HG03378 (cell line): ENCODE results near the gene SAMD11.

Experiments
- ATAC-seq: cut with Tn5 transposase; IDR thresholded peaks from one replicate; pipeline ENCODE4 v1.9.1; 2021; ENCODE audit warnings: mild to moderate bottlenecking, moderate library complexity; ENCODE audit not compliant: unreplicated experiment

The SAMD11 gene

DNA sequence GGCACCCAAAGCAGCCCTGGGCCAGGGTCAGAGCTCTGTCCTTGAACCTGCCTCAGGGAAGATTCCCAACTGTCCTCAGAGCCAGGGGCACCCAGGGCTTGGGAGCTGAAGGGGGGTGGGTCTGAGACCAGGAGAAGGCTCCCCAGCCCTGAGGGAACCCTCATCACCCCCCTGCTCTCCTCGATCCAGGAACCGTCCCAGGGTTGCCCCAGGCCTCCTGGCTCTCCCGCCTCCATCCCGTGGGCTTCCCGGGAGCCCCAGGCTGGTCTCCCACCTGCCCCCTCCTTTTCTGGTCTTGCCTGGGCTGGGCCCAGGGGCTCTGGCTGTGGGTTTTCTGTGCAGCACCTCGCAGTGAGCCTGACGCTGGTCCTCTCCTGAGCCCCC is 6.7 kb upstream of the SAMD11 start:
- no peak for ATAC-seq

DNA sequence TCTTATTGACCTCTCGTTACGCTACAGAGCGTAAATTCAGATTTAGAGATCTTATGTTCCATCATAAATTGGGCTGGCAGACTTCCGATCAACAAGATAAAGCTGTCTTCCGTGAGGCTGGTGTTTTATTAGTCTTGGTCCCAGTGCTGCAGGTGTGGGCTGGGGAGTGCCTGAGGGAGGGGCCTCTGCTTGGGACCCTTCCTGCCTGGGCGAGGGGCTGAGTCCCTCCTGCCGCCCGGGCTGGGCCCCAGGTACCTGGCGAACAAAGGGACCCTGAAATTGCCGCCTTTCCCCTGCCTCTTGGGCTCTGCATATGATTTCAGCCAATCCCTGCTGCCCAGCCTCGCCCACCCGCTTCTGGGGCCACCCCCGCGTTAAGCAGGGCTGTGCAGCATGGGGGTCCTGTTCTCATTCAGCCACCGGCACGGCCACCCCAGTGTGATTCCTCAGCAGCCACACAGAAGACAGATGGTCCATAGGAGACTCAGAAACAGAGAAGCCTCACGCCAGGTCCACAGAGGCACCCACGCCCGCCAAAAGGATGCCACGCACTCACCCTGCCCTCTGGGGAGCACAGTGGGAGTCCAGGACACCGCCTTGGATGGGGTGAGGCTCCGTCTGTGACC is 6.1 kb upstream of the SAMD11 start:
- ATAC-seq = no peak

DNA sequence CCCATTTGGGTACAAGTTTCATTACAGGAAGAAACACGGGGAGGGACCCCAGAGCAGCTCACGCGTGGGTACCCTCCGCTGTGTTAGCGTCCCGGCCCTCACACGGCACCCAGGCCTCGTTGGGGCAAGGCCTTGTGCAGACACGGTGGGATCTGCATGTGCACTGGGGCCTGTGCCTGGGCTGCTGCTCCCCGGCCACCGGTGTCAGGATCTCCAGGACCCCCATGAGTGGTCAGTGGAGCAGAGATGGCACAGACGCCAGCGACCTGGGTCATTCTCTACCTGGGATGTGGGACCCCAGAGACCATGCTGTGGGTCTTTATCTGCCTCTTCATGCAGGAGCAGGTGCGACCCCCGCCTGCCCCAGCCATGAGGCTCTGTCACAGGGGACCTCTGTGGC is 5.4 kb upstream of the SAMD11 start:
- ATAC-seq = no peak

DNA sequence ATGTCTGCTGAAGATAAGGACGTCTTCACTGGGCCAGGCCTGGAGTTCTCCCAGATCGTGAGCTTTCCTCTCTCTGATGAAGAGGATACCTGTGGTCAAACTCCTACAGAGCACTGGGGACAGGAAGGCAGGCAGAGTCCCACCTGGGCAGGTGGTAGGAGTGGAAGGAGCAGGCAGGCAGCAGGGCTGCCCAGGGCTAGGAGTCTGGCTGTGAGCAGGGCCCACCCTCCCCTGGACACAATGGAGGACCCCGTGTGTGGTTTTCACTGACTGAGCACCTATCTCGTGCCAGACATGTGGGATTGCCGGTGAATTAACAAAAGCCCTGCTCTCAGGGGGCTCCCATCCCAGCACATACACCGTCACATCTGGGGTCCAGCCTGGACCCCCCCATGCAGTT is 4.9 kb upstream of the SAMD11 start:
- no peak for ATAC-seq

DNA sequence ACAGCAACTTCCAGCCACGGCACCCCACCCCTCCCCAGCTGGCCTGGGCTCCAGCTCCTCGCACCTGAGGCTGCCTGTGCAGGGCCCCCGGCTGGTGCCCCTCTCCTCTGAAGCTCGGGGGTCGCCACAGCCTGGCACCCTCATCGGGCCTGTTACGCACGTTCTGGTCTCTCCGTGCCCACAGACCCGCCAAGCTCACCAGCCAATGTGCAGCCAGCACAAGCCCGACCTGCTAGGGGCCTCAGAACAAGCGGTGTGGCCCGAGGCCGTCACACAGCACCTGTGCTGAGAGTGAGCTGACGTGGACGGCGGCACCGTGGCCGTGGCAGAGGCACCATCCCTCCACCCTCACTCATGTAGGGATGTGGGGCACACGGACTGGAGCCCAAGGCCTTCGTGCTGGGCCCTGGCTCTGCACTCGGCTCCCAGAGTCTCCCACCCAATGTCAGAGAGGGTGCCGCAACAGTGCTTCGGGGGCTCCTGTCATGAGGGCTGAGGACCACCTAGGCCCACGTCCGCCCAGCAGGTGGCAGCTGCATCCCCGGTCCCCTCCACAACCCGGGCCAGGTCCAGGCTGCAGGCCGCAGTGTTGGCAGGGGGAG is 4.4 kb upstream of the SAMD11 start:
- no peak for ATAC-seq

DNA sequence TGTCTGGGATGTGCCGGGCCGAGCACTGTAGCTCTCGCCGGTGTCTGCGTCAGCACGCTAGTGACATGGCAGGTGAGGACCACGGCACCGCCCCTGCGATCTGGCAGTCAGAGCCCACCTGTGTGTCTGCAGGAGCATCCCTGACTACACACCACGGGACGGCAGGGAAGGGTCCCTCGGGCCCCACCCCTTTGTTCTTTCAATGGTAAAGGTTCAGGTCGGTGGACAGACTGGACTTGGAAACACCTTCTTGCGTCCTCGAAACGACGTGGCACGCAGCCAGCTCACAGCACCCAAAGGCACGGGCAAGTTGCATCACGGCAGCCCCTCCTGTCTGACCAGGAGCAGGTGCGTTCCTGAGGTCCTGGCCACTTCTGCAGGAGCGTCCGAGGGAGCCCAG is 3.7 kb upstream of the SAMD11 start:
- no peak for ATAC-seq

DNA sequence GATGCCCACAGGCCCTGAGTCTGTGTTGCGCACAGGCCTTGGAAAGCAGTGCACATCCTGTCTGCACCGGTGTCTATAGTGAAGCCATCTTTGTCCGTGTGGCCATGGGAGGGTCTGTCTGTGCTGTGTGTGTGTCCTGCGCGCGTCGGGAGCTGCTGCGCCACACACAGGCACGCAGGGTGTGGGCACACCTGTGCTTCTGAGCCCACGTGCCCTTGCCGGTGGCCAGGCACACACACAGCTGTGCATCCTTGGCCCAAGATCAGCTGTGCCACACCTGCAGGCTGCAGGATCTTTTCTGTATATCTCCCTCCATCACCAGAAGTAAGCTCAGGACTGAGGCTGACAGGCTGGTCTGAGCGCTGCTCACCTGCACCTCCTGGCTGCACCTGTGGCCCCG is 3.2 kb upstream of the SAMD11 start:
- no peak for ATAC-seq

DNA sequence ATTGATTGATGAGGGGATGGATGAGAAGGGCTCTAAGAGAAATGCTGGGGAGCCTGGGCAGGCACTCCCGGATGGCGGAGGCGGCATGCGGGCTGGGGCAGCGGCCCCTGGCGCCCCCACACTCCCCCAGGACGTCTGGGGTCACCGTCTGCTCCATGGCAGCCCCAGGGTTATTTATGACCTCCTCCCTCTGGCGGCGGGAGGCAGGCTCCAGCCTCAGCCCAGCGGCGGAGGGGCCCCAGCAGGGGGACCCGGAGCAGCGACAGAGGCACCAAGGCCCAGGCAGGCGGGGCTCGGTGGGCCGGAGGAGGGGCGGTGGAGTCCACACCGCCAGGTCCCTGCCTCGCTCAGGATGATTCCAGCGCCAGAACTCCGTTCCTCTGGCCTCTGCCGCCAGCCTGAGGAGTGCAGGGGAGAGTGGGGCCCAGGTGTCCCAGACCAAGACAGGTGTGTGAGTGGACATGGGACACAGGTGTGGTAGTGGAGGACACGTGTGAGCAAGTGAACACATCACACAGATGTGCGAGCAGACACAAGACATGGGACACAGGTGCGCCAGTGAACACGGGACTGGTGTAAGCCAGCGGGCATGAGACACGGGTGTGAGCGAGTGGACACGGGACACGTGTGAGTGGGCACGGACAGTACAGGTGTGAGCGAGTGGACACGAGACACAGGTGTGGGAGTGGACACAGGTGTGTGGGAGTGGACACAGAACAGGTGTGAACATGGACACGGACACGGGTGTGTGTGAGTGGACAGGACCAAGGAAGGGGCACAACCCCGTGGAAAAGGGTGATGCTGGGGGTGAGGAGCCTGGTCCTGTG is 2.5 kb upstream of the SAMD11 start:
- no peak for ATAC-seq

DNA sequence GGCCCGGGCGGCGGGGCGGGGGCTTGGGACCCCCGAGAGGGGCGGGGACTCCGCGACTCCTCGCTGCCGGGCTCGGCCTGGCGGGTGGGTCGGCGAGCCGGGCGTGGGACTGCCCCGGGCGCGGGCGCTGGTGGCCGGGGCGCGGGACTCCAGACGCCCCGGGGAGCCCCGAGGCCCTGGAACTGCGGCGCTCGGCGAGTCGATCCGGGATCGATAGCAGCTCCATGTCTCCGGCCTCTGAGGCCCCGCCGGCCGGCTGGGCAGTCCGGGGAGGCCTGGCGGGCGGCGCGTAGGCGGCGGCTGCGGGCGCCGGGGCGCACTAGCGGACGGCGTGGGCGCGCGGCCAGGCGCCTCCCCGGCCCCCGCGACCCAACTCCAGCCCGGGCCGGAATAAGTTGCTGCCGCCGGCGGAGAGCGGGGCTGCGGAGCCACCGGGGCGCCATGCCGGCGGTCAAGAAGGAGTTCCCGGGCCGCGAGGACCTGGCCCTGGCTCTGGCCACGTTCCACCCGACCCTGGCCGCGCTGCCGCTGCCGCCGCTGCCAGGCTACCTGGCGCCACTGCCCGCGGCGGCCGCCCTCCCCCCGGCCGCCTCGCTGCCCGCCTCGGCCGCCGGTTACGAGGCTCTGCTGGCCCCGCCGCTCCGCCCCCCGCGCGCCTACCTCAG is 400 bp downstream of the SAMD11 start:
- no peak for ATAC-seq

DNA sequence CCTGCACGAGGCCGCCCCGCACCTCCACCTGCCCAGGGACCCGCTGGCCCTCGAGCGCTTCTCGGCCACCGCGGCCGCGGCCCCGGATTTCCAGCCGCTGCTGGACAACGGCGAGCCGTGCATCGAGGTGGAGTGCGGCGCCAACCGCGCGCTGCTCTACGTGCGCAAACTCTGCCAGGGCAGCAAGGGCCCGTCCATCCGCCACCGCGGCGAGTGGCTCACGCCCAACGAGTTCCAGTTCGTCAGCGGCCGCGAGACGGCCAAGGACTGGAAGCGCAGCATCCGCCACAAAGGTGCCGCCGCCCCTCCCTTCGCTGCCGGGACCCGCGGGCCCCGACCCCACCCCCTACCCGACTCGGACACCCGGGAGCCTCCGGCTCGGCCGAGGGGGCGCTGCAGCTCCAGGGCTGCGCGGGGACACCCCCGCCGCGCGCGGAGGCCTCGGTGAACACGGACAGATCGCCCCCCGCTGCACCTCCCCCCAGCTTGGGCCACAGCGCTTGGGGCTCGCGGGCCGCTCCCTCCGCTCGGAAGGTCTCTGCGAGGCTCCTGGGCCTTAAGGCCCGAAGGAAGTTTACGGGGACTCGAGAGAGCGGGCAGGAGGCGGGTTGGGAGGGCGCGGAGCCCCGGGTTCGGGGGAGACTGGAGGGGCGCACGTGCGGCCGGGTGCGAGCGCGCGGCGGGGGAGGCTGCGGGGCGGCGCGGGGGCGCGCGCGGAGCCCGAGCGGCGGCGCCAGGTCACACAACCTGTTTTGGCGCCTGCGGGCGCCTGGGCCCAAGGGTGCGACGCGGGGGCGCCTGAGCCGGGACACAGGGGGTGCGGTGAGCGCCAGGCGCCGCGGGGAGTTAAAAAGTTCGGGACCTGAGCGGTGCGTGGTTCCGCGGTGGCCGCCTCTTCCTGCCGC is 1.2 kb downstream of the SAMD11 start:
- ATAC-seq = no peak

DNA sequence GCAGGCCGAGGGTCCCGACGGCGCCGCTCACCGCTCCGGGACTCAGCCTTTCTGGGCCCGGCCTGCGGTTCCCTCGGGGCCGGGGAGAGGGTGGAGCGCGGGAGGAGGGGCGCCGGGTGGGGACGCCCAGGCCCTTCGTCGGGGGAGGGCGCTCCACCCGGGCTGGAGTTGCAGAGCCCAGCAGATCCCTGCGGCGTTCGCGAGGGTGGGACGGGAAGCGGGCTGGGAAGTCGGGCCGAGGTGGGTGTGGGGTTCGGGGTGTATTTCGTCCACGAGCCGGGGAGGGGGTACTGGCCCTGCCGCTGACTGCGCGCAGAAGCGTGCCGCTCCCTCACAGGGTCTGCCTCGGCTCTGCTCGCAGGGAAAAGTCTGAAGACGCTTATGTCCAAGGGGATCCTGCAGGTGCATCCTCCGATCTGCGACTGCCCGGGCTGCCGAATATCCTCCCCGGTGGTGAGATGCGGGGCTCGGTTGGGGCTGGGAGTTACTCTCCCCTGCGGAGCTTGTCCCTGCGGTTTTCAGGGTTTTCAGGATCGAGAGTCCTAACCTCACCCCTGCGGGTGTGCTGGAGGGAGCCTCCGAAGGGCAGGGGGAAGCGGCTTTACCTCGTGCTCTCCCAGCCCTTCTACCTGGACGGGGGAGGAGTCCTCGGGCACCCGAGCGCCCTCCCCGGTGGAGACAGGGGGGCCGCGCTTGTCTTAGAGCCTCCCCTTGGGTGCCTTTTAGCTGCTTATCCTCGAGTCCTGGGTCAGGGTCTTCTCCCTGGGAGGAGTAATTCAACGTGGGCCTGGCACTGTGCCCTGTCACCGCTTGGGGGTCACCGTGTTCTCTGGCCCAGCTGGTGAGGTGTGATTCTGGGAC is 2.1 kb downstream of the SAMD11 start:
- ATAC-seq = no peak

DNA sequence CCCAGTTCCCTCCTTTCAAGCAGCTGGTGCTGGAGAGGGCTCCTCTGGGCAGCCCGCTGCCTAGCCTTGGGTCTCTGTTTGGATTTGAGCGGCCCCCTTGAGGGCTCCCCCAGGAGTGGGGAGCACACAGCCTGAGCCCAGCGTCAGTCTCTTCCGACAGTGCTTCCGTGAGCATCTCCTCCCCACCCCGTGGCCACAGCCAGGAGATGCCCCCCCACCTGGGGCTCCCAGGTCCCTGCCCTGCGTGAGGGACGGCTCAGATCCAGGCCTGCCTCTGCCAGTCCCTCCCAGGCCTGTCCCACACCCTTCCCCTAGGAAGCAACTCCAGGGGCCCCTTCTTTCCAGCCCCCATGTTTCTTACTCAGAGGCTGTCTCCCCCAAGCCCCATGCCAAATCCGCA is 3.5 kb downstream of the SAMD11 start:
- no peak for ATAC-seq

DNA sequence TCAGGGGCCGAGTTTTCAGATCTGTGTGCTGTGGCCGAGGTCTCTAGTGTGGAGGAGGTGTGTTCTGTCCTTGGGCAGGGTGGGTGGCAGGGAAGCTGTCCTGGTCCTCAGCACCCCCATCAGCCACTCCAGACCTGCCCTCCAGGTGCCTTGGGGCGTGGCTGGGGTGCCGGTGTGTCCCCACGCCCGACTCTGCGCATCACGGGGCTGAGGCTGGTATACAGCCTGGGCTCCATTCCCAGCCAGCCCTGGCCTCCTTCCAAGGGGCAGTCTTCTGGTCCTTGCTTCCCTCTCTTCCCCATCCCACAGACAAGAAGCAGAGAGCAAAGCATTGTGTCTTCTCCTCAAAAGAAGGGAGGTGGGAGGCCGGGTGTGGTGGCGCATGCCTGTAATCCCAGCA is 4.0 kb downstream of the SAMD11 start:
- ATAC-seq = no peak

DNA sequence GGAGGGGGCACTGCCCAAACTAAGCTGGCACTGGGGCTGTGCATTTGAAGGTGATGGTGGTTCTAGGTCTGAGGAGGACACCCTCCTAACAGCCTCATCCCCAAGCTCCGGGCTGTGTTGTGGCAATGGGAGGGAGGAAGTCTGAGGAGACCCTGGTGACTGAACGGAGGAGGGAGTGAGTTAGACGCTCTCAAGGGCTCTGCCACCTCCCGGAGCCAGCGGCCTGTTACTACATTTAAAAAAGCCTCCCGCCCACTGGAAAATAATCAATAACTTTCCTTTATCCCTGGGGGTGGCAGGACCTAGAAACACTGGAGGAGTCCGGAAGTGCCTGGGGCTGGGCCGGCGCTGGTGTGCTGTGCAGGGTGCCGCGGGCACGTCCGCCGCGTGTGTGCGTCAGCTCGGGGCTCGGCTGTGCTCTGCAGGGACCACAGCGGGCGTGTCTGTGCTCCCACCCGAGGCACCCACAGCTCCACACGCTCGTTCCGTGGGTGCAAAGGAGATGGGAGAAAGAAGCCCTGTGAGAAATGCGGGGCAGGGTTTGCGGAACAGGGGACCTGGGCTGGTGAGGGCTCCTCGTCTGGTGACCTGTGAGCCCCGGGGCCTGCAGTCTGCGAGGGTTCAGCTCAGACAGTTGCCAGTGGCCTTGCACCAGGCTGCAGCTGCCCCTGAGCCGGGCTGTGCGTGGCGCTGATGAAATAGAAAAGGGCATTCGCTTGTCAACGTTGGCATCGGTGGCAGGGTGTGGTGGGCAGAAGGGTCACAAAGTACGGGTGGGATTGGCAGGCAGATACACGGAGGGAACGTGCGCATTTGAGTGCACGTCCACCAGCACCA is 5.3 kb downstream of the SAMD11 start:
- ATAC-seq = no peak

DNA sequence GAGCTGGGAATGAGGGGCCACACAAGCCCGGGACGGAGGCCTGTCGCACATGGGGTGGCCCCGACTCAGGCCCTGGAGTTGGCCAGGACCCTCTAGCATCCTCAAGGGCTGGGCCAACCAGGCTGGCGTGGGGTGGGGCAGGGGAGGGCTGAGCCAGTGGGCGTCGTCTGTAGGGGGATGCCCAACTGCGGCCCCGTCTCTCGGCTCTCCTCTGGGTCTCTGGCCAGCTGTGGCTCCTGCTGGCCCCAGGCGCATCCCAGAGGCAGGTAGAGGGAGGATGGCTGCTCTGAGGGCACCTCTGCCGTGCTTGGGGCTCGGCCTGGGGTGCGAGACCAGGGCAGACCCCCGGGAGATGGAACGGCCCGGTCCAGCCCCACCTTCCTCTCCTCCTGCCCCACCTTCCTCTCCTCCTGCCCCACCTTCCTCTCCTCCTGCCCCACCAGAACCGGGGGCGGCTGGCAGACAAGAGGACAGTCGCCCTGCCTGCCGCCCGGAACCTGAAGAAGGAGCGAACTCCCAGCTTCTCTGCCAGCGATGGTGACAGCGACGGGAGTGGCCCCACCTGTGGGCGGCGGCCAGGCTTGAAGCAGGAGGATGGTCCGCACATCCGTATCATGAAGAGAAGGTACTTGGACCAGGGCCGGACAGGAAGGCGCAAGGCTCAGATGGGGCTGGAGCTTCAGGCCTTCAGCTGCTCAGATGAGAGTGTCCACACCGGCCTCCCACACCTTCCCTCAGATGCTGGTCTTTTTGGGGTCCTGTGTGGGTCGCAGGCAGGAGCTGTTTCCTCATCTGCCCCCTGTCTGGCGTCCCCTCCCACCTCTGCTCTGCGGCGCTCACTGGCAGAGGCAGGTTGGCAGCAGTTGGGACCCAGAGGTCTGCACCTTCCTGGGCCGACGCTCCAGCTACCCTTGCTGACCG is 6.2 kb downstream of the SAMD11 start:
- ATAC-seq = no peak

DNA sequence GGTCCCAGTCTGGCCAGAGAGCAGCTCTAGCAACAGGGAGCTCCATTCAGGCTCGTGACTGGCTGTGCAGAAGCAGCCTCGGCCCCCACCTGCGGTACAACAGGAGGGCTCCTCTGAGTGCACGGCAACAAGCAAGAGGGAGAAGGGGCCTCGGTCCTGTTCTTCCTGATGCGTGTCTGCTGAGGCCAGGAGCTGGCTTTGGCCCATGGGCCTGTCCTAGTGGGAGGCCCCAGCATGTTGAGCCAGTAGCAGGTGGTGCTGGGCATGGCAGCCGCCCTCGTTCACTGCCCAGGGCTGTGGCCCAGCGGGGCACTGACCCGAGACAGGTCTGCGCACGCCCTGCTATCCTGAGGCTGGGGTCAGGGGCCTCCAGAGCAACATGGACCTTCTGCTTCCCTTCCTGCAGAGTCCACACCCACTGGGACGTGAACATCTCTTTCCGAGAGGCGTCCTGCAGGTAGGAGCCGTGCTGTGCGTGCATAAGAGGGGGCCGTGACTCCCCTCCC is 7.0 kb downstream of the SAMD11 start:
- ATAC-seq = no peak

DNA sequence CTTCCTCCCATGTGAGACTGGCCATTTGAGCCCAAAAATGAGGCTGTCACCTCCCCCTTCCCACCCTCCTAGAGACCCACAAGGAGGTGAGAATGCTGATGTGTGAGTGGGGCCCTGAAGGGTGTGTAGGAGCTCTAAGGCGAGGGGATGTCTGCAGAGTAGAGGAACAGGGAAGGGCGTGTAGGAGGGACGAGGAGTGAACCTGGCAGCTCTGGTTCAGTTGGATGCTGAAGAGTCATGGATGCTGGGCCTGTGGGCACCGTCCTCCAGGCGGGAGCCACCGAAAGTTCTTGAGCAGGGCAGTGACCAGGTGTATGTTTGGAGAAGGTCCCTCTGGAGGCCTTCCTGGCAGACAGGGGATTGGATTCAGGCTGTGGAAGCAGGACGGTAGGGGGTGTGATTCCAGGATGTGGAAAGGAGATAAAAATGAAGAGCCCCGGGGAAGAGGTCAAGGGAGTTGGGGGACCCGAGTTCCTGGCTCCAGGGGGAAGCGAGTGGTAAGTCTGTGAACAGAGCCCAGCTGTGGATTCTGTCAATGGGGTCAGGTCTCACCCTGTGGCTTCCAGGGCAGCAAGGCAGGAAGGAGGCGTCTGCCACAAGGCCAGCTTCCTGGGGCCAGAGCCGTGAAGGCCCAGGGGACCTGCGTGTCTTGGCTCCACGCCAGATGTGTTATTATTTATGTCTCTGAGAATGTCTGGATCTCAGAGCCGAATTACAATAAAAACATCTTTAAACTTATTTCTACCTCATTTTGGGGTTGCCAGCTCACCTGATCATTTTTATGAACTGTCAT is 7.9 kb downstream of the SAMD11 start:
- ATAC-seq = no peak
